Measurements from ENCODE around the gene IDUA. TPM values are rescaled to one million over a fixed set of nuclear protein-coding genes. Genes with fewer than 3 reads are reported as not detected.

The IDUA gene
- total and polyA plus RNA-seq, 2 of the 4 experiments (the other 2 are of a cell fraction), result 0.72 to 12.5 TPM

- in situ Hi-C loops (cut with MboI; ENCODE audit: low sequenced_read_pairs), result no loop called here
- H3K4me1 ChIP-seq (ENCODE audit: control insufficient read depth, insufficient read depth, low read length), result peaks cover 4% of the 10 kb centered on the region; the same call in 1 of the 2 replicates
- H3K4ac ChIP-seq (ENCODE audit: low read depth, low read length), result no peak overlapping the region
- H3K14ac ChIP-seq (replicated peaks; ENCODE audit: low read depth, low read length), result no peak overlapping the region
- H3K4me3 ChIP-seq (ENCODE audit: insufficient read depth, low read depth, low read length), result no peak overlapping the region
- no peak overlapping the region for H2AFZ ChIP-seq (replicated peaks; ENCODE audit: low read length, poor library complexity)
- H2BK120ac ChIP-seq (ENCODE audit: low read depth, low read length), result no peak overlapping the region
- H2AK9ac ChIP-seq (replicated peaks; ENCODE audit: low read depth, low read length, poor library complexity), result no peak overlapping the region
- H3K23ac ChIP-seq (ENCODE audit: low read depth, low read length), result no peak overlapping the region
- H3K9me3 ChIP-seq (ENCODE audit: control insufficient read depth, insufficient read depth, low read length), result no peaks in the 10 kb centered on the region; the same call in 1 of the 2 replicates
- H3K27me3 ChIP-seq (ENCODE audit: control insufficient read depth, insufficient read depth, low read length), result peaks cover 66% of the 10 kb centered on the region
- ATAC-seq (ENCODE audit: low read depth), result no peak
- H3K18ac ChIP-seq (ENCODE audit: low read depth, low read length), result no peak overlapping the region
- WGBS, 2 experiments (ENCODE audit: extremely low coverage in 2 of 2, insufficient read length in 1 of 2), result 50% methylated on average over 4 of the region's 18 CpGs; no CpG with 5 or more reads in 1 of the 2 experiments
- POLR2A ChIA-PET (ENCODE audit: unreplicated experiment), result no interaction called here
- H2BK20ac ChIP-seq (ENCODE audit: low read depth, low read length), result no peak overlapping the region
- peaks cover 11% of the 10 kb centered on the region for H4K20me1 ChIP-seq (ENCODE audit: insufficient read depth, low read length)
- H3K9ac ChIP-seq (ENCODE audit: low read depth, low read length), result no peak overlapping the region
- no peak overlapping the region for H4K5ac ChIP-seq (ENCODE audit: low read depth, low read length)
- BruUV-seq (replicated peaks), result no TSS peak
- TF ChIP-seq MAZ (IDR thresholded peaks at IDR 0.05; ENCODE audit: borderline replicate concordance, low read depth, low read length) (no peak), POLR2A (IDR thresholded peaks at IDR 0.05; ENCODE audit: low read depth, low read length) (no peak), CHD1 (IDR thresholded peaks at IDR 0.05; ENCODE audit: low read depth, low read length) (no peak), MAFK (IDR thresholded peaks at IDR 0.05; ENCODE audit: low read depth, low read length) (no peak), RCOR1 (IDR thresholded peaks at IDR 0.05; ENCODE audit: insufficient replicate concordance, low read length) (no peak), CEBPB (IDR thresholded peaks at IDR 0.05; ENCODE audit: low read depth, low read length) (no peak), MXI1 (IDR thresholded peaks at IDR 0.05; ENCODE audit: borderline replicate concordance, low read depth, low read length) (no peak), CTCF (conservative IDR thresholded peaks at IDR 0.05; ENCODE audit: low read depth, low read length) (no peak), FOS (IDR thresholded peaks at IDR 0.05; ENCODE audit: low read depth, low read length) (no peak), BHLHE40 (IDR thresholded peaks at IDR 0.05; ENCODE audit: low read depth, low read length) (no peak), ELK1 (IDR thresholded peaks at IDR 0.05; ENCODE audit: borderline replicate concordance, low read depth, low read length) (no peak), RFX5 (IDR thresholded peaks at IDR 0.05; ENCODE audit: low read depth, low read length) (no peak), USF2 (IDR thresholded peaks at IDR 0.05; ENCODE audit: low read depth, low read length) (no peak)
- H3K79me1 ChIP-seq (ENCODE audit: low read depth in 1 of 2, low read length in 2 of 2), result no peaks in the 10 kb centered on the region
- H3K4me2 ChIP-seq (ENCODE audit: low read depth, low read length), result no peak overlapping the region
- no peak overlapping the region for H3K27ac ChIP-seq (ENCODE audit: insufficient read depth, low read length)
- H4K8ac ChIP-seq (ENCODE audit: low read depth in 2 of 2, low read length in 2 of 2), result no peak overlapping the region
- no peak overlapping the region for H2AK5ac ChIP-seq (ENCODE audit: low read depth, low read length)
- CTCF ChIA-PET, result no interaction called here
- intact Hi-C loops (cut with micrococcal nuclease), result no loop called here
- no peaks in the 10 kb centered on the region for H3K9me1 ChIP-seq (ENCODE audit: insufficient read depth, low read length)
- H3K56ac ChIP-seq (ENCODE audit: extremely low read depth, insufficient read depth, low read length), result no peak overlapping the region
- DNase-seq, result no peak
- H3K36me3 ChIP-seq (ENCODE audit: control insufficient read depth, insufficient read depth, low read length), result no peaks in the 10 kb centered on the region
- dilution Hi-C loops (cut with HindIII; ENCODE audit: low sequenced_read_pairs, unreplicated experiment), result no loop called here
- no peak overlapping the region for H2BK5ac ChIP-seq (ENCODE audit: low read depth, low read length, poor library complexity, severe bottlenecking)
- H2BK15ac ChIP-seq (ENCODE audit: low read depth, low read length), result no peak overlapping the region
- no peak overlapping the region for H4K91ac ChIP-seq (ENCODE audit: insufficient read depth, low read depth, low read length)
Observed at GRCh38 chr4:999882-1000425, 13.1 kb downstream of the IDUA start.
